NCI-H128 (cell line): ENCODE results near the gene KRT80.

Experiments used
- DNase-seq: peaks from one replicate; lab custom pipeline; 2025; ENCODE audit not compliant: unreplicated experiment; lab: John Stamatoyannopoulos, UW

The KRT80 gene

GRCh38 chr12:52211716-52212585, 20.1 kb upstream of the KRT80 start:
- no peak for DNase-seq

GRCh38 chr12:52210925-52211650, 19.3 kb upstream of the KRT80 start:
- no peak for DNase-seq

- no peak for DNase-seq
Measured at GRCh38 chr12:52210186-52210924, 18.5 kb upstream of the KRT80 start.

- no peak for DNase-seq
Measured at GRCh38 chr12:52209321-52209720, 17.5 kb upstream of the KRT80 start.

- DNase-seq = no peak
Measured at GRCh38 chr12:52208424-52209165, 16.8 kb upstream of the KRT80 start.

GRCh38 chr12:52207895-52208294, 16.1 kb upstream of the KRT80 start:
- peak; percentile 28 for DNase-seq

- DNase-seq = no peak
Measured at GRCh38 chr12:52207106-52207505, 15.3 kb upstream of the KRT80 start.

- DNase-seq = no peak
Measured at GRCh38 chr12:52206304-52207040, 14.7 kb upstream of the KRT80 start.

- no peak for DNase-seq
Measured at GRCh38 chr12:52205612-52206303, 13.9 kb upstream of the KRT80 start.

GRCh38 chr12:52204931-52205505, 13.2 kb upstream of the KRT80 start:
- no peak for DNase-seq

GRCh38 chr12:52204095-52204930, 12.5 kb upstream of the KRT80 start:
- no peak for DNase-seq

GRCh38 chr12:52203079-52203921, 11.5 kb upstream of the KRT80 start:
- no peak for DNase-seq

- no peak for DNase-seq
Measured at GRCh38 chr12:52202361-52203078, 10.7 kb upstream of the KRT80 start.

- no peak for DNase-seq
Measured at GRCh38 chr12:52201451-52201839, 9.6 kb upstream of the KRT80 start.

GRCh38 chr12:52200781-52201450, 9.1 kb upstream of the KRT80 start:
- DNase-seq = no peak

GRCh38 chr12:52200086-52200780, 8.4 kb upstream of the KRT80 start:
- no peak for DNase-seq
